ENCODE data around the gene NANOS3. TPM values are rescaled to one million over a fixed set of nuclear protein-coding genes. Genes with fewer than 3 reads are reported as not detected.

The NANOS3 gene
- total RNA-seq, 1 donor from 2014 or later: not detected

DNA sequence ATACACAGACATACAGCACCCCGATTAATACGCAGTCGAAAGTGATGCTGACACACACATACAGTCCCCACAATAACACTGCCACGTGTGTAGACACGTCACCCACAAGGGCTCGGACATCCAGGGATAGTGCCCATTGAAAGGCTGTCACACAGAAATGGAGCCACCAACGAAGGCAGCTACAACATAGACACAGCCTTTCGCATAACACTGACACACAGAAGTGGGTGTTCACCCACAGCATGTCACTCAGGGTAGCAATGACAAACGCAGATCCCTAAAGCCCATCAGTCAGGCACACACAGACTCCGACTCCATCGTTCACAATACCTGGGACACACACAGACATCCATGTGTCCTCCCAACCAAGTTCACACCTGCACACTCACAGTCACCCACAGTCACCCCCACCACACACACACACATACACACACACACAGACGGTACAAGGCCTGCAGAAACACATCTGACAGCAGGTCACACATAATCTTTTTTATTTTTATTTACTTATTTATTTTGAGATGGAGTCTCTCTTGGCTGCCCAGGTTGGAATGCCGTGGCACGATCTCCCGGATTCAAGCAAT lies 10.4 kb upstream of the NANOS3 start:
- TF ChIP-seq, protein P1, sequence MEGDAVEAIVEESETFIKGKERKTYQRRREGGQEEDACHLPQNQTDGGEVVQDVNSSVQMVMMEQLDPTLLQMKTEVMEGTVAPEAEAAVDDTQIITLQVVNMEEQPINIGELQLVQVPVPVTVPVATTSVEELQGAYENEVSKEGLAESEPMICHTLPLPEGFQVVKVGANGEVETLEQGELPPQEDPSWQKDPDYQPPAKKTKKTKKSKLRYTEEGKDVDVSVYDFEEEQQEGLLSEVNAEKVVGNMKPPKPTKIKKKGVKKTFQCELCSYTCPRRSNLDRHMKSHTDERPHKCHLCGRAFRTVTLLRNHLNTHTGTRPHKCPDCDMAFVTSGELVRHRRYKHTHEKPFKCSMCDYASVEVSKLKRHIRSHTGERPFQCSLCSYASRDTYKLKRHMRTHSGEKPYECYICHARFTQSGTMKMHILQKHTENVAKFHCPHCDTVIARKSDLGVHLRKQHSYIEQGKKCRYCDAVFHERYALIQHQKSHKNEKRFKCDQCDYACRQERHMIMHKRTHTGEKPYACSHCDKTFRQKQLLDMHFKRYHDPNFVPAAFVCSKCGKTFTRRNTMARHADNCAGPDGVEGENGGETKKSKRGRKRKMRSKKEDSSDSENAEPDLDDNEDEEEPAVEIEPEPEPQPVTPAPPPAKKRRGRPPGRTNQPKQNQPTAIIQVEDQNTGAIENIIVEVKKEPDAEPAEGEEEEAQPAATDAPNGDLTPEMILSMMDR (IDR thresholded peaks at IDR 0.05; ENCODE audit: partially characterized antibody, unreplicated experiment): no peak
- peak overlapping the region; percentile 66 for H3K27ac Mint-ChIP-seq (ENCODE audit: unreplicated experiment)
- peaks cover 40% of the 10 kb centered on the region for H3K27me3 Mint-ChIP-seq (ENCODE audit: unreplicated experiment)

DNA sequence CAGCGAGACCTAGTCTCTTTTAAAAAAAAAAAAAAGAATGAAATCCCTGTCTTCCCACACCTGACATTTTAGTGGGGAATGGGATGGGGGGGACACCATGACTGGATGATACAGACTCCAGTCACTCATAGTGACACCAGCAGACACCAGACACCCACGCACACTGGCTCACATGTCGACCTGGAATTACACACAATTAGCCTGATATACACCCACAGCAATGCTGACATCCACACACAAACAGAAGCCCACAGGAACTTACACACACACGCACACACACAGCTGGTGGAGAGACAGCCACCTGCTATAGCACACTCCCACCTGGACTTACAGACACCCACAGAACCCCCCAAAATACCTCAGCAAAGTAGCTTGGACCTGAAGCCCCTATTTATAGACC lies 8.3 kb upstream of the NANOS3 start:
- TF ChIP-seq, protein P1 (IDR thresholded peaks at IDR 0.05; ENCODE audit: partially characterized antibody, unreplicated experiment): no peak
- Mint-ChIP-seq H3K27ac (ENCODE audit: unreplicated experiment) (no peak overlapping the region), H3K9me3 (ENCODE audit: unreplicated experiment) (peaks cover 12% of the 10 kb centered on the region), H3K27me3 (ENCODE audit: unreplicated experiment) (peaks cover 39% of the 10 kb centered on the region), H3K4me1 (ENCODE audit: low read depth, unreplicated experiment) (peaks cover 7% of the 10 kb centered on the region), H3K36me3 (ENCODE audit: unreplicated experiment) (no peaks in the 10 kb centered on the region), H3K4me3 (ENCODE audit: unreplicated experiment) (no peak overlapping the region)
- DNase-seq: no peak

More for the DNA sequence above, 10.4 kb upstream of the NANOS3 start:
- Mint-ChIP-seq H3K36me3 (ENCODE audit: unreplicated experiment) (no peaks in the 10 kb centered on the region), H3K9me3 (ENCODE audit: unreplicated experiment) (peaks cover 12% of the 10 kb centered on the region), H3K4me1 (ENCODE audit: low read depth, unreplicated experiment) (peaks cover 7% of the 10 kb centered on the region), H3K4me3 (ENCODE audit: unreplicated experiment) (peak overlapping the region; percentile 83)
- no peak for DNase-seq

DNA sequence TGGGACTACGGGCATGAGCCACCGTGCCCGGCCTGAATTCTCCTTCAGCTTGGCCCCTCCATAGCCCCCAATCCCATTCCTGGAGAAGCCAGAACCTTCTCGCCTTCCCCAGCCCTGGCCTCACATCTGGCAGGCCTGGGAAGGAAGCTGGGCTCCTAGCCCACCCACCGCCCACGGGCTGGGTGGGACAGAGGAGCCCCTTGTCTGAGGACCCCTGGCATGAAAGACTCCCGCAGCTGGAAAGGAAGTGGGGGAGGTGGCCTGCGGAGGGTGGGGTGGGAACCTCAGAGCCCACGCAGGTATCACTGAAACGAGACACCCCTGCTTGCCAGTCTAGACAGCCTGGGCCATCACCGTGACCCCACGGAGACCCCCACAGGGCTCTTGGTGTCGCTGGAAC lies 7.7 kb upstream of the NANOS3 start:
- no peaks in the 10 kb centered on the region for H3K36me3 Mint-ChIP-seq (ENCODE audit: unreplicated experiment)
- peaks cover 11% of the 10 kb centered on the region for H3K9me3 Mint-ChIP-seq (ENCODE audit: unreplicated experiment)
- no peak overlapping the region for H3K4me3 Mint-ChIP-seq (ENCODE audit: unreplicated experiment)
- peaks cover 6% of the 10 kb centered on the region for H3K4me1 Mint-ChIP-seq (ENCODE audit: low read depth, unreplicated experiment)
- H3K27me3 Mint-ChIP-seq (ENCODE audit: unreplicated experiment): peaks cover 34% of the 10 kb centered on the region
- TF ChIP-seq, protein P1 (IDR thresholded peaks at IDR 0.05; ENCODE audit: partially characterized antibody, unreplicated experiment): no peak
- H3K27ac Mint-ChIP-seq (ENCODE audit: unreplicated experiment): no peak overlapping the region
- no peak for DNase-seq

DNA sequence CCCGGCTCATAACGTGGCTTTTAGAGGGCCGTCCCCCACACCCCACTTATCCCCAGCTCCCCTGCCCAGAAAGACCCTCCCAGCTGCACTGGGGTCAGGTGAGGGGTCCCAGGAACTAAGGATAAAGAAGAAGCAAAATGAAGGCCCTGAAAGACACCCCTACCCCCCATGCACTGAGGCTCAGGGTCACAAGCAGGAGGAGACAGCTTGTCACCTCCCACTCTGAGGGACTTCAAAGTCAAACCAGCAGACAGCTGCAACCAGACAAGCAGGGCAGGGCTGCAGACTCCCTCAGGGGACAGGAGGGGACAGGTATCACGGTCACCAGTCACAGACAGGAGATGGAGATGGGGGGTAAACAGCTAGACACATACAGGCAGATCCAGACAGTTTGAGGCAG lies 6.1 kb upstream of the NANOS3 start:
- Mint-ChIP-seq H3K27ac (ENCODE audit: unreplicated experiment) (no peak overlapping the region), H3K9me3 (ENCODE audit: unreplicated experiment) (peaks cover 9% of the 10 kb centered on the region), H3K27me3 (ENCODE audit: unreplicated experiment) (peaks cover 34% of the 10 kb centered on the region), H3K4me1 (ENCODE audit: low read depth, unreplicated experiment) (peaks cover 4% of the 10 kb centered on the region), H3K36me3 (ENCODE audit: unreplicated experiment) (no peaks in the 10 kb centered on the region), H3K4me3 (ENCODE audit: unreplicated experiment) (peak overlapping the region; percentile 49)
- TF ChIP-seq, protein P1 (IDR thresholded peaks at IDR 0.05; ENCODE audit: partially characterized antibody, unreplicated experiment): no peak
- no peak for DNase-seq

DNA sequence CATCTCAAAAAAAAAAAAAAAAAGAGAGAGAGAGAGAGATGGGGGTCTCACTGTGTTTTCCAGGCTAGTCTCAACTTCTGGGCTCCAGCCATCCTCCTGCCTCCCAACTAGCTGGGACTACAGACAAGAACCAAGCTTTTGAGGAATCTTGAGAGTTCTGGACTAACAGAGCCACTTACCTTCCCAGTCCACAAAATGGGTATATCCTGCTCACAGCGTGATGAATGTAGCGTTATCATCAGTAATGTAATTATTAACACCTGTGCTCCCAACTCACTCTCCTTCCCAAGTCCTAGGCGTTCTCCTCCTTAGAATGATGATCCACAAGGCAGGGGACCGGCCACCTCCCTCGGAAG lies 4.6 kb upstream of the NANOS3 start:
- Mint-ChIP-seq H3K27ac (ENCODE audit: unreplicated experiment) (no peak overlapping the region), H3K27me3 (ENCODE audit: unreplicated experiment) (peaks cover 28% of the 10 kb centered on the region), H3K4me1 (ENCODE audit: low read depth, unreplicated experiment) (peaks cover 4% of the 10 kb centered on the region), H3K36me3 (ENCODE audit: unreplicated experiment) (no peaks in the 10 kb centered on the region), H3K4me3 (ENCODE audit: unreplicated experiment) (no peak overlapping the region), H3K9me3 (ENCODE audit: unreplicated experiment) (peaks cover 3% of the 10 kb centered on the region)
- no peak for DNase-seq
- TF ChIP-seq, protein P1 (IDR thresholded peaks at IDR 0.05; ENCODE audit: partially characterized antibody, unreplicated experiment): no peak

Data from glutamatergic neuron (in vitro differentiated cells).